Stimulated activated CD8-positive, alpha-beta memory T cell treated with anti-CD3 and anti-CD28 coated beads, Interleukin-15, amount 100 ng/mL, for 24 hours (primary cell): ENCODE results near the gene ANTXR1.
"Not testable (repeated sequence)": the region's sequence is repeated elsewhere in the genome, so short reads cannot be mapped to it uniquely, and the experiment has no call there.

Experiments
- DNase-seq: peaks from one replicate; pipeline ENCODE4 v3.0.0-alpha.2; 2020; ENCODE audit warnings: low read depth

ANTXR1 gene

GRCh38 chr2:69212238-69213028 lies 199.5 kb downstream of the ANTXR1 start:
- DNase-seq: no peak

GRCh38 chr2:69213201-69213600 lies 200.2 kb downstream of the ANTXR1 start:
- no peak for DNase-seq

GRCh38 chr2:69213782-69214181 lies 200.8 kb downstream of the ANTXR1 start:
- DNase-seq: no peak

- no peak for DNase-seq
Measured at GRCh38 chr2:69214898-69215297, 201.9 kb downstream of the ANTXR1 start.

- no peak for DNase-seq
Measured at GRCh38 chr2:69216535-69217332, 203.8 kb downstream of the ANTXR1 start.

GRCh38 chr2:69217333-69218080 lies 204.5 kb downstream of the ANTXR1 start:
- DNase-seq: no peak

GRCh38 chr2:69221512-69221911 lies 208.5 kb downstream of the ANTXR1 start:
- no peak for DNase-seq

GRCh38 chr2:69221960-69222751 lies 209.2 kb downstream of the ANTXR1 start:
- no peak for DNase-seq

GRCh38 chr2:69222953-69223658 lies 210.1 kb downstream of the ANTXR1 start:
- DNase-seq: no peak

GRCh38 chr2:69223759-69224511 lies 211.0 kb downstream of the ANTXR1 start:
- DNase-seq: no peak

GRCh38 chr2:69224512-69224837 lies 211.5 kb downstream of the ANTXR1 start:
- DNase-seq: no peak

GRCh38 chr2:69225933-69226332 lies 213.0 kb downstream of the ANTXR1 start:
- no peak for DNase-seq

- no peak for DNase-seq
Measured at GRCh38 chr2:69226903-69227302, 213.9 kb downstream of the ANTXR1 start.

- DNase-seq: no peak
Measured at GRCh38 chr2:69227716-69228115, 214.7 kb downstream of the ANTXR1 start.

- not testable (repeated sequence) for DNase-seq
Measured at GRCh38 chr2:69230946-69231345, 218.0 kb downstream of the ANTXR1 start.

- DNase-seq: no peak
Measured at GRCh38 chr2:69231612-69232277, 218.8 kb downstream of the ANTXR1 start.

- DNase-seq: not testable (repeated sequence)
Measured at GRCh38 chr2:69235835-69236234, 222.9 kb downstream of the ANTXR1 start.

- no peak for DNase-seq
Measured at GRCh38 chr2:69237070-69237670, 224.2 kb downstream of the ANTXR1 start.

- DNase-seq: no peak
Measured at GRCh38 chr2:69238449-69239031, 225.6 kb downstream of the ANTXR1 start.
